ENCODE data around the gene RND2.

DNA sequence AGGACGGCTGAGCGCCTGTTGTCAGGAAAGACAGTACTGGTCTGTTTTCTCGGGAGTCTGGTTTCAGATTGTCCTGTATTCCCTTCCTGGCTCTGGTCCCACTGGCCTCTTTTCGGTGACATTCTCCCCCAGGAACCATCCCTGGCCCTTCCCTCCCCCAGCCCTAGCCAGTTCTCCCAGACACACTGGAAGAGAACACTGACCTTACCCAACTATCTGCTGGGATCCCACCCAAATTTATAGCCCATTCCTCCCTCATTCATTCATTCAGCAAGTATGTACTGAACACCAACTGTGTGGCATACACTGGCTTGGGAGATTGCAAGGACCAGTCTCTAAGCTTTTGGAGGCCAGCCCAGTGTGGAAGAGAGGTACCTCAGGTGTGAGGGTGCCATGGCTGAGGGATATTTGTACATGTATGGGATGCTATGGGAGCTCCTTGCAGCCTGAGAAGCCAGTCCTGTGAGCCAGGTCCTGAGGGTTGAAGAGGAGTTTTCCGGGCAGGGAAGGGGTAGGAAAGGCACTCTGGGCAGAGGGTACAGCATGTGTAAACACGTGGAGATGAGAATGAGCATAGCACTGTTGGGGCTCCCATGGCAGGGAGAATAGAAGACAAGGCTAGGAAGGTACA lies 5.2 kb downstream of the RND2 start:
- TF ChIP-seq SPI1 (IDR thresholded peaks at IDR 0.05; ENCODE audit: borderline replicate concordance, low read depth), result no peak
- no peak for TF ChIP-seq POLR2AphosphoS5 (IDR thresholded peaks at IDR 0.05; ENCODE audit: low read depth)
- TF ChIP-seq, protein P1, sequence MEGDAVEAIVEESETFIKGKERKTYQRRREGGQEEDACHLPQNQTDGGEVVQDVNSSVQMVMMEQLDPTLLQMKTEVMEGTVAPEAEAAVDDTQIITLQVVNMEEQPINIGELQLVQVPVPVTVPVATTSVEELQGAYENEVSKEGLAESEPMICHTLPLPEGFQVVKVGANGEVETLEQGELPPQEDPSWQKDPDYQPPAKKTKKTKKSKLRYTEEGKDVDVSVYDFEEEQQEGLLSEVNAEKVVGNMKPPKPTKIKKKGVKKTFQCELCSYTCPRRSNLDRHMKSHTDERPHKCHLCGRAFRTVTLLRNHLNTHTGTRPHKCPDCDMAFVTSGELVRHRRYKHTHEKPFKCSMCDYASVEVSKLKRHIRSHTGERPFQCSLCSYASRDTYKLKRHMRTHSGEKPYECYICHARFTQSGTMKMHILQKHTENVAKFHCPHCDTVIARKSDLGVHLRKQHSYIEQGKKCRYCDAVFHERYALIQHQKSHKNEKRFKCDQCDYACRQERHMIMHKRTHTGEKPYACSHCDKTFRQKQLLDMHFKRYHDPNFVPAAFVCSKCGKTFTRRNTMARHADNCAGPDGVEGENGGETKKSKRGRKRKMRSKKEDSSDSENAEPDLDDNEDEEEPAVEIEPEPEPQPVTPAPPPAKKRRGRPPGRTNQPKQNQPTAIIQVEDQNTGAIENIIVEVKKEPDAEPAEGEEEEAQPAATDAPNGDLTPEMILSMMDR (IDR thresholded peaks at IDR 0.05; ENCODE audit: insufficient read depth, low read length), result no peak
- no peak for TF ChIP-seq GABPA (IDR thresholded peaks at IDR 0.05; ENCODE audit: low read depth)
- TF ChIP-seq, protein P2, sequence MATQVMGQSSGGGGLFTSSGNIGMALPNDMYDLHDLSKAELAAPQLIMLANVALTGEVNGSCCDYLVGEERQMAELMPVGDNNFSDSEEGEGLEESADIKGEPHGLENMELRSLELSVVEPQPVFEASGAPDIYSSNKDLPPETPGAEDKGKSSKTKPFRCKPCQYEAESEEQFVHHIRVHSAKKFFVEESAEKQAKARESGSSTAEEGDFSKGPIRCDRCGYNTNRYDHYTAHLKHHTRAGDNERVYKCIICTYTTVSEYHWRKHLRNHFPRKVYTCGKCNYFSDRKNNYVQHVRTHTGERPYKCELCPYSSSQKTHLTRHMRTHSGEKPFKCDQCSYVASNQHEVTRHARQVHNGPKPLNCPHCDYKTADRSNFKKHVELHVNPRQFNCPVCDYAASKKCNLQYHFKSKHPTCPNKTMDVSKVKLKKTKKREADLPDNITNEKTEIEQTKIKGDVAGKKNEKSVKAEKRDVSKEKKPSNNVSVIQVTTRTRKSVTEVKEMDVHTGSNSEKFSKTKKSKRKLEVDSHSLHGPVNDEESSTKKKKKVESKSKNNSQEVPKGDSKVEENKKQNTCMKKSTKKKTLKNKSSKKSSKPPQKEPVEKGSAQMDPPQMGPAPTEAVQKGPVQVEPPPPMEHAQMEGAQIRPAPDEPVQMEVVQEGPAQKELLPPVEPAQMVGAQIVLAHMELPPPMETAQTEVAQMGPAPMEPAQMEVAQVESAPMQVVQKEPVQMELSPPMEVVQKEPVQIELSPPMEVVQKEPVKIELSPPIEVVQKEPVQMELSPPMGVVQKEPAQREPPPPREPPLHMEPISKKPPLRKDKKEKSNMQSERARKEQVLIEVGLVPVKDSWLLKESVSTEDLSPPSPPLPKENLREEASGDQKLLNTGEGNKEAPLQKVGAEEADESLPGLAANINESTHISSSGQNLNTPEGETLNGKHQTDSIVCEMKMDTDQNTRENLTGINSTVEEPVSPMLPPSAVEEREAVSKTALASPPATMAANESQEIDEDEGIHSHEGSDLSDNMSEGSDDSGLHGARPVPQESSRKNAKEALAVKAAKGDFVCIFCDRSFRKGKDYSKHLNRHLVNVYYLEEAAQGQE (IDR thresholded peaks at IDR 0.05; ENCODE audit: insufficient replicate concordance, low read depth), result no peak
